Activated naive CD8-positive, alpha-beta T cell treated with anti-CD3 and anti-CD28 coated beads for 36 hours (primary cell): ENCODE results near the gene COL4A5. TPM values are rescaled to one million over a fixed set of nuclear protein-coding genes. Genes with fewer than 3 reads are reported as not detected.

Experiments used
- DNase-seq: peaks from one replicate; pipeline ENCODE4 v3.0.0; 2021
- H3K27ac Mint-ChIP-seq: one replicate; pipeline ENCODE4 v1.8.0; 2022; ENCODE audit warnings: mild to moderate bottlenecking, moderate library complexity, mixed read lengths
- H3K27me3 Mint-ChIP-seq: one replicate; pipeline ENCODE4 v1.8.0; 2022; ENCODE audit warnings: mild to moderate bottlenecking, mixed read lengths
- H3K36me3 Mint-ChIP-seq: one replicate; pipeline ENCODE4 v1.8.0; 2021; ENCODE audit warnings: mild to moderate bottlenecking, mixed read lengths
- H3K4me1 Mint-ChIP-seq: one replicate; pipeline ENCODE4 v1.8.0; 2021; ENCODE audit warnings: mixed read lengths
- H3K4me3 Mint-ChIP-seq: one replicate; pipeline ENCODE4 v1.8.0; 2022; ENCODE audit warnings: mild to moderate bottlenecking, moderate library complexity, mixed read lengths
- H3K9me3 Mint-ChIP-seq: one replicate; pipeline ENCODE4 v1.8.0; 2022; ENCODE audit warnings: mixed read lengths
- total RNA-seq, 2 experiments: library from RNA; stranded (reverse); gene quantifications; one replicate each; pipeline ENCODE4 v1.2.3, GENCODE V29; 2021

COL4A5 gene
- total RNA-seq, 2 experiments from 2014 or later, result not detected

DNA sequence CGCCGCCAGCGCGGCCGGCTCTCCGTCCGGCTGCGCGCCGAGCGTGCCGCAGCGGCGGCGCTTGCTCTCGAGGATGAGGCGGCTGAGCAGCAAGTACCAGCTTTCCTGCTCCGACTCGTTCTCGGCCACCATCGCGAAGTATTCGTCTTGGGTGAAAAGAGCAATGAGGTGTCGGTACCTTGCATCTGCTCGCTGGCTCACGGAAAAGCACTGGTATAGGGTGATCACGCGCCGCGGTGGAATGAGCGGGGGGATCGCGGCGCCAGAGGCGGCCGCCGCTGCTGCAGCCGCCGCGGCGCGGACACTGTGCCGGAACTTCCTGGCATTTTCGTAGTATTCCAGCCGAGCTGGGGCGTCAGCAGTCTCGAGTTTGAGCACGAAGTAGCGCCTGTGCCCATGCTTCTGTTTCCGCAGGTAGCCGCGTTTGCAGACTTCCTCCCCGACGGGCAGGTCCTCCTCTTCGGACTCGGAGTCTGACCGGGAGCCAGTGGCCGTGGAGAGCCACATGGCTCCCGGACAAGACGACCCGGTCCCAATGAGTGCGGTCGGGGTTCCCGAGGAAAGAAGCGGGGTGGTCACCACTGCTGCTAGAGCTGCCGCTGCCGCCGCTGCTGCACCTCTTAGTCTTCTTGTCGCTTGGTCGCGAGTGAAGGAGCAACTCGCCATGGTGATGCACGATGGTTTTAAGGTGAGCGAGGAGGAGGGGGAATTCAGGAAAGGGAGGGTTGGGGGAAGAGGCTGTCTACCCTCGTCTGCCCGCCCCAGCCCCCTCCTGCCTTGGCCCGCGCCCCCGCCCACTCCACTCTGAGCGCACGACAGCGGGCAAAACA lies 296.3 kb downstream of the COL4A5 start:
- no peak for DNase-seq
- Mint-ChIP-seq H3K9me3 (no peaks in the 10 kb centered on the region), H3K36me3 (no peaks in the 10 kb centered on the region), H3K4me3 (no peak overlapping the region), H3K4me1 (no peaks in the 10 kb centered on the region), H3K27me3 (peaks cover 68% of the 10 kb centered on the region), H3K27ac (no peak overlapping the region)

- Mint-ChIP-seq H3K4me1 (no peaks in the 10 kb centered on the region), H3K36me3 (no peaks in the 10 kb centered on the region), H3K27me3 (peaks cover 59% of the 10 kb centered on the region), H3K9me3 (no peaks in the 10 kb centered on the region), H3K4me3 (no peak within 1 kb of the TSS), H3K27ac (no peak within 1 kb of the TSS)
- no peak for DNase-seq
These were observed 297.2 kb downstream of the COL4A5 start, which contains the start of gene IRS4 for GRCh38 chrX:108736509-108737479. TSS of gene IRS4 (minus strand) at chrX:108736563.

DNA sequence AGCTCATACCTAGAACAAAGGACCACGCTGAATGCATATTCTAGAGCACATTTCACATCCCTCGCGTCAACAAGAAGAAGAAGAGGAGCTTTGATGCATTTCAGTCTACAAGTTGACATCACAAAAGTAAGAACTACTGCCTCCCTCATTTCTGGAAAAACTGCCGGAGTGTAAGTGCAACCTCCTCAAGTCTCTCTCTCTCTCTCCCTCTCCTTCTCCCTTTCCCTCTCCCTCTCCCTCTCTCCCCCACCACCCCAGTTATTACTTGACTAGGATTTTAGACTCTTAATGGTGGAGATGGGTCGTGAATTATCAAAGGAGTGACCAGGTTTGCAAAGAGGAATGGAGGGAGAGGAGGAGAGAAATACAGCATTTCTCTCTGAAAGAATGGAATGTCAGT lies 298.1 kb downstream of the COL4A5 start:
- Mint-ChIP-seq H3K4me3 (no peak overlapping the region), H3K4me1 (no peaks in the 10 kb centered on the region), H3K9me3 (no peaks in the 10 kb centered on the region), H3K36me3 (no peaks in the 10 kb centered on the region), H3K27me3 (peaks cover 49% of the 10 kb centered on the region), H3K27ac (no peak overlapping the region)
- DNase-seq, result no peak

DNA sequence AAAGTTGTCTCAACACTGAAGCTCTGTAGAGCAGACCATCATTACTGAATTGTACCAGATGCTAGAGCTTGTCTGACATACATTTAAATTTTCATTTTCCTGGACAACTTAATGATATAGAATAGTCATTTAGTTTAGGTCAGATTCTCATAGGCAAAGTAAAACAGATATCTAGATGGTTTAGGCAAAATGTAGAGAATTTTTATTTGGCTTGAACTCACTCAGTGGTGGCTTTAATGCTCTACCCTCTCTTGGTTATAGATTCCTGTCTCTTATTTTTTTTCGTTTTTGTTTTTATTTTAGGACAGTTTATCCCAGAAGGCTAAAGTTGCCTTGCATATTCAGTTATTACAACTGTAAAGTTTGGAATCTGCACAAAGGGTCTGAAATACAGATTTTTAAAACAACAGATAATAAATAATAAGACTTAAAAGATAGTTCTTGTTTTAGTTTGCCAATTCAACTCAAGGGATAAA lies 300.7 kb downstream of the COL4A5 start:
- no peaks in the 10 kb centered on the region for H3K36me3 Mint-ChIP-seq
- no peak overlapping the region for H3K4me3 Mint-ChIP-seq
- no peaks in the 10 kb centered on the region for H3K9me3 Mint-ChIP-seq

More for the DNA sequence above, 300.7 kb downstream of the COL4A5 start:
- Mint-ChIP-seq H3K4me1 (no peaks in the 10 kb centered on the region), H3K27ac (no peak overlapping the region), H3K27me3 (peaks cover 24% of the 10 kb centered on the region)
- DNase-seq, result no peak

Other genes starting within 250 kb of the COL4A5 start
- not detected for gene COL4A6, start 1.4 kb upstream of the COL4A5 start, total RNA-seq